RPMI8226 (cell line): ENCODE data around the gene RASAL2.

Source experiments
- DNase-seq: peaks from one replicate; pipeline ENCODE4 v3.0.0-alpha.2; 2015

Gene RASAL2

GRCh38 chr1:178093951-178094738, at the start of gene RASAL2:
Gene RASAL2, plus strand, starts transcription at chr1:178094104. Its CDS starts 389 bp downstream, at chr1:178094493.
- peak; percentile 15 for DNase-seq

DNA sequence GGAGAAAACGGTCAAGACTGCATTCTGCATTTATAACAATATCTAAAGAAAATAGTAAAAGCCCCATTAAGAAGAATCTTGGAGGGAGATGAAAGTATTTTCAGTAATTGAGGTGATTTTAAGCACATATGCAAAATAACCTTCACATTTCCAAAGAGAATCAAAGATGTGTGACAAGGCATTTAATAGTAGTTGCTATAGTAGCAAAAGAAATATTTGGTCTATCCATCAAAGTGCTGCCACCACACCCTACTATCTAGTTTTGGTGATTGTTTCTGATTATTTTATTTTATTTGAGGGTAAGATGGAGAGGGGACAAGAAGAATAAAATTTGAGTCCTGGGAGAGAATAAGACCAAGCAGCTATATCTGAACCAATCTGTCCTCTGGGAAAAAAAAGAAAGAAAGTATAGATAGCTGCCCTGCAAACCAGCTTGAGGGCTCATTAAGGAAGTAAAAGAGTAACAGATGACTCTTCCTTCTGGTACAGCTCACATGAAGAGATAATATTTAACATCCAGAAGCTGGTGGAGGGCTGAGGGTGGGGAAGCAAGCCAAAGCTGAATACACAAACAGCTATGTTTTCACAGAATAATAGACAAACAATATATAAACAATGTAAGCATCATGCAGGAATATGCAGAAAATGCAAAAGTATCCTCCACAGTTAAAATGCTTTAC, 47.2 kb upstream of the RASAL2 start:
- DNase-seq = no peak

DNA sequence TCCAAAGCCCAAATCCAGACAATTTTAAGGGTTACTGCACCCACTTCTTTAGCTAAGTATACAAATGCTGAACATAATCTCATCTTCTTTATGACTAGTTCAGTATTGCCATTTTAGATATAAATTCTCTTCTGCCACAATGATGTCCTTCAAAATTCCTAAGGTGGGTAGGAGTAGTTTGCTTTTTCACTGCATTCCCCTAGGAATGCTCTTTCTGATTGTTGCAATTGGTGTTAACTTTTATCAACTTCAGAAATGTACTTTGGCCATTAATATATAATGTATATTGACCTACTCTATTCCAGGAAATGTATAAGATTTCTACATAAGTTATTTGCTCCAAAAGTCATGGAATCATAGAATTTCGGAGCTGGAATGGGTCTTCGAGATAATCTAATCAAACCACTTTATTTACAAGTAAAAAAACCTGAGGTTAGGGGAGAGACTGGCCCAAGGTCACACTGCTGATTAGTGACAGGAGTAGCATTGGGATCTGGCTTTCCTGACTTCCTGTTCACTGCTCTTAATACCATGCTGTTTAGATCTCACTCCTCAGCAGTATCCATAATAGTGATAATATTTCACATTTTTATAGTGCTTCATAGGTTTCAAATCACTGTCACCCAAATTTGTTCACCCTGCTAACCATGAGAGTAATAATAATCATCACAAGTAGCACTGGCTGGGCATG, 46.4 kb upstream of the RASAL2 start:
- no peak for DNase-seq

DNA sequence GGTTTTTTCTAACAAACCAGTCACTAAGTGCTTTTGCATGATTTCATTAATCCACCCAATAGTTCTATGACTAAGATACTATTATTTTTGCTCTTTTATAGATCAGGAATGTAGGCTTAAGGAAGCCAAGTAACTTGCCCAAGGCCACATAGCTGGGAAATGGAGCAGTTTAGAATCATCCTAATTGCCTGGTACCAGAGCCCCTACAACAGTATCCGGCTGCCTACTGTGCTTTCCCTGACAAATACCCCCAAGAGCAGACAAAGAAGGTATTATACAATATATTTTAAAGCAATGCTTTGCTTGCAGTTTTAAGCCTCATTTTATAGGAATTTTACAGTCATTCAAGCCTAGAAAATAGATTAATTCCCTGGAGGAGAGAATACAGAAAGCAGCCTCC, 45.5 kb upstream of the RASAL2 start:
- DNase-seq = no peak

DNA sequence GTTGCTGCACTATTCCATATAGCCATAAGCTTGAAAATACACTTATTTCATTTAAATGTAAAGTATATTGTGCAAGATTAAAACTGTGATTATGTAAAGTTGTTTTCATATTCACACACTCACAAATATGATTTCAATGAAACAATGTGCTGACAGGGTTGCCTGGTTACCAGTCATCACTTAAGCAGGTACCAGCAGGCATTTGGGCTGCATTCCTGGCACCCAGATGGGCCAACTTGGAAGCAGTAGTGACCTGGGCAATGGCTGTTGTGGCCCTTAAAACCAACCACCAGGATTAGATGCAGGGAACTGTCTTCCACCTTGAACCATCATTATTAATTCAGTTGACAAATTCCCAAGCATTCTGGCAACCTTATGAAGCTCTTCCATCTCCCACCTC, 45.0 kb upstream of the RASAL2 start:
- no peak for DNase-seq

DNA sequence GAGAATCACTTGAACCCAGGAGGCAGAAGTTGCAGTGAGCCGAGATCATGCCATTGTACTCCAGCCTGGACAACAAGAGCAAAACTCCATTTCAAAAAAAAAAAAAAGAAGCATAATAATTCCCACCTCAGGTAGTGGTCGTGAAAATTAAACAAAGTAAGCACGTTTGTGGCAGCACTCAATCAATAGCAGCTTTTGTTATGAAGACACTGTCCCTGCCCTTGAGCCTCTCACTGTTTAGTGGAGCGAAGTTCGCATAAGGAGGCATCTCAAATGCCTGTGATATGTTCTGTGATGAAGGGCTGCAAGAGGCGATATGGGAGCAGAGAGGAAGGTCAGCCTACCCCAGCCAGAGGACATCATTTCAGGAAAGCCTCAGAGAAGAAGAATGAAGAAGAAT, 43.8 kb upstream of the RASAL2 start:
- no peak for DNase-seq

- DNase-seq = no peak
Measured at GRCh38 chr1:178051071-178051470, 42.8 kb upstream of the RASAL2 start.

GRCh38 chr1:178052650-178053461, 41.0 kb upstream of the RASAL2 start:
- no peak for DNase-seq

DNA sequence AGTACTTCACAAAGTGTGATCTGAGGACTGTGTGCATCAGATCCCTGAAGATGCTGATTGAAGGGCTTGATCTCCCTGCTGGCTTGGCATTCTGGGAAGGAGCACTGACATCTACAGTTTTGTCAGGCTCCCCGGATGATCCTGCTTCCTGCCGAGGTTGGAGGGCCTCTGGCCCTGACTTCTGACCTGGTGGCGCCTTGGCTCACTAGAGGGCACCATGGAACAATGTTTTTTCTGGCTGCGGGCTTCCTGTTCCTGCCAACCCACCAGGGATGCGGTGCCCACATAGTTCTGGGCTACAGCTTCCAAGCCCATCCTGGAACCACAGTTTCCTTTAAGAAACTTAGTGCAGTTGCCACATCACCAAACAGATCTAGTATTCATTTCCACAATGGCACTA, 38.8 kb upstream of the RASAL2 start:
- DNase-seq = peak; percentile 15

GRCh38 chr1:178055779-178056471, 38.0 kb upstream of the RASAL2 start:
- peak; percentile 23 for DNase-seq

GRCh38 chr1:178057141-178057765, 36.7 kb upstream of the RASAL2 start:
- DNase-seq = no peak

DNA sequence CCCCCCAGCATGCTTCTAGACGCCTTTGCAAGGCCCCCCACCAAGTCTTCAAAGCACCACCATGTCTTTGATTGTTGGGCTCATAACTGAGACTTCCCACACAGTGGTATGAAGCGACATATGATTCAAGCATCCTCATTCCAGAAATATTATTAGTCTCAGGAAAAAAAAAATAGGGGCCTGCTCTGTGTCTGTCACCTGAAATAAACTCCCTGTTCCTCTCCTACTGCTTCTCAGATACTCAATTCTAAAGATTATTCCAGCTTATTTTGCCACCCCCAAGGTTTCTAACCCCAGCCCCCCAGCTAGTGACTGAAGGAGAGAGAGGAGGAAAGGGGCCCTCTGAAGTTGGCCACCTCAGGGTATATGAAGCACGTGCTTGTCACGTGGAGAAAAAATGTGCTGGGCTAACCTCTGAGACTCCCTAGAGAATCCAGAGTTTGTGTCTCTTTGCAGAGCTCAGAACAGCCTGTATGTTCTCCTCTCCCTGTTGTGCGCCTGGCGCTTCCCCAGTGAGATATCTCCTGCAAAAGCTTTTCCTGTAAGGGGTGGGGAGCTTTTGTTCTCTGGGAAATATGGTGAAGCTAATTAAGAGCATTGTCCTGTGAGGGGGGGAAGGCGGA, 35.9 kb upstream of the RASAL2 start:
- no peak for DNase-seq

DNA sequence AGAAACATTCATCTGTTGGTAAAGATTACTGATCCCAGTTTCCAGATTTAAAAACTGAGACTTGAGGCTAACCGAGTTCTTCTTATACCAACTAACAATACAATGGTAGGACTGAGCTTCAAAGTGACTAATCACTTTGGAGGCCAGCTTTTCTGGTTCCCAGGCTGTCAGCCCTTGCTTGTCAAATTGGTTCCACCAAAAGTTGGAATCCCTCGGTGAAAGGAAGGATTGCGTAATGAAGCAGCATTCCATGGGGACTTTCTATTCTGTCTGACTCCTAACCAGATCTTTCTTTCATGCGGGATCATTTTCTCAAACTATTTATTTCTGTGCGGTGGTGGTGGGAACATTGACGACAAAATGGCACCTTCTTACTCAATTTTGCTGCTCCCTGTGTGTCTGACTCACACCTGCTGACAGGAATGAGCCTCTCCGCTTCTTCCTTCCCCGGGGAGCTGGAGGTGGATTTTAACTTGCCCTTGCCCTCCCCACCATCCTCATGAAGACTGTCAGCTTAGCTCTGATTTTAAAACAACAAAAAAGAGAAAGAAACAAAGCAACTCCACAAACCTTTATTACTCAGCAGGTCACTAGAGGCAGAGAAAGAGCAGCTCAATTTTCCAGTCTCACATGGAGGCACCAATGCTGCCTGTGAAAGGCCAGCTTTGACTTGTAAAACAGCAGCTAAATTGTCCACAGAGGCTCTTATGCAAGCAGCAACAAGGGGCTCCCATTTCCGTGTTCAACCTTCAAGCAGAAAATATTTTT, 32.9 kb upstream of the RASAL2 start:
- no peak for DNase-seq

GRCh38 chr1:178061620-178062019, 32.3 kb upstream of the RASAL2 start:
- DNase-seq = no peak

DNA sequence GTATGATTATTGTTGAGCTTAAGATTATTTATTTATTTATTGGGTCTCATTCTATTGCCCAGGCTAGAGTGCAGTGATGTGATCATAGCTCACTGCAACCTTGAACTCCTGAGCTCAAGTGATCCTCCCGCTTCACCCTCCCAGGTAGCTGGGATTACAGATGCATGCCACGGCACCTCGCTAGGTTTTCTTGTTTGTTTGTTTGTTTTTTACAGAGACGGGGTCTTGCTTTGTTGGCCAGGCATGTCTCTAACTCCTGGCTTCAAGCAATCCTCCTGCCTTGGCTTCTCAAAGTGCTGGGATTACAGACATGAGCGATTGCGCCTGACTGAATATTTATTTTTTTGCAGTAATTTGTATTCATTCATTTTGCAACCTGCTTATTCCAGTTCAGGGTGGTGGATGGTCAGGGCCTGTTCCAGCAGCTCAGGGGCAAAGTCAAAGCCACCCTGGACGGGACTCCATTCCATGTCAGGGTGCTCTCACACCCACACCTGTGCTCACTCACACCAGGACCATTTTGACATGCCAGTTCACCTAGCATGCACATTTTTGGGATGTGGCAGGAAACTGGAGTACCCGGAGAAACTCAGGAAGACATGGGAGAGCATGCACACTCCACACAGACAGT, 29.6 kb upstream of the RASAL2 start:
- no peak for DNase-seq

DNA sequence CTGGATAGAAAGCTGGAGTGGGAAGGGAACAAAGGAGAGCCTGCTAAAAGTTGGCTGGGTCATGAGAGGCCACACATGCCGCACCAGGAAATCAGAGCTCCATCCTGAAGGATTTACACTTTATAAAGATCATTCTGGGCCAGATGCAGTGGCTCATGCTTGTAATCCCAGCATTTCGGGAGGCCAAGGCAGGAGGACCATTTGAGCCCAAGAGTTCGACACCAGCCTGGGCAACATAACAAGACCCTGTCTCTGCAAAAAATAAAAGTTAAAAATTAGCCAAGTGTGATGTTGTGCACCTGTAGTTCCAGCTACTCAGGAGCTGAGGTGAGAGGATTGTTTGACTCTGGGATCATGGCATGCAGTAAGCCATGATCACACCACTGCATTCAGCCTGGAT, 28.7 kb upstream of the RASAL2 start:
- DNase-seq = no peak

DNA sequence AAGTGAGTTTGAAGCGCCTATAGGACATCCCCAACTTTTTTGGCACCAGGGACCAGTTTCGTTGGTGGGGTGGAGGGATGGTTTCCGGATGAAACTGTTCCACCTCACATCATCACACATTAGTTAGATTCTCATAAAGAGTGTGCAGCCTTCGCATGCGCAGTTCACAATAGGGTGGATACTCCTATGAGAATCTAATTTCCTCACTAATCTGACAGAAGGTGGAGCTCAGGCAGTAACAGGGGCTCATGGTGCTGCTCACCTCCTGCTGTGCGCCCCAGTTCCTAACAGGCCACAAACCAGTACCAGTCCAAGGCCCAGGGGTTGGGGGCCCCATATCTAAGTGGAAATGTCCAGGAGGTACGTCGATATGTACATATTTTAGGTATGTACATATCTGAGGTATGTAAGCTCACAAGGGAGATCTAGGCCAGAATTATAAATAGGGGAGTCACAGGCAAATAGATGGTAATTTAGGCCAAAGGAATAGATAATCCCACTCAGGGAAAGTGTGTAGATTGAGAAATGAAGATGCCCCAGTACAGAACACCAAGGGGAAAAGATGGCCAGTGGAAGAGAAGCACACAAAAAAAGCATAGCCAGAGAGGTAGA, 27.5 kb upstream of the RASAL2 start:
- no peak for DNase-seq

DNA sequence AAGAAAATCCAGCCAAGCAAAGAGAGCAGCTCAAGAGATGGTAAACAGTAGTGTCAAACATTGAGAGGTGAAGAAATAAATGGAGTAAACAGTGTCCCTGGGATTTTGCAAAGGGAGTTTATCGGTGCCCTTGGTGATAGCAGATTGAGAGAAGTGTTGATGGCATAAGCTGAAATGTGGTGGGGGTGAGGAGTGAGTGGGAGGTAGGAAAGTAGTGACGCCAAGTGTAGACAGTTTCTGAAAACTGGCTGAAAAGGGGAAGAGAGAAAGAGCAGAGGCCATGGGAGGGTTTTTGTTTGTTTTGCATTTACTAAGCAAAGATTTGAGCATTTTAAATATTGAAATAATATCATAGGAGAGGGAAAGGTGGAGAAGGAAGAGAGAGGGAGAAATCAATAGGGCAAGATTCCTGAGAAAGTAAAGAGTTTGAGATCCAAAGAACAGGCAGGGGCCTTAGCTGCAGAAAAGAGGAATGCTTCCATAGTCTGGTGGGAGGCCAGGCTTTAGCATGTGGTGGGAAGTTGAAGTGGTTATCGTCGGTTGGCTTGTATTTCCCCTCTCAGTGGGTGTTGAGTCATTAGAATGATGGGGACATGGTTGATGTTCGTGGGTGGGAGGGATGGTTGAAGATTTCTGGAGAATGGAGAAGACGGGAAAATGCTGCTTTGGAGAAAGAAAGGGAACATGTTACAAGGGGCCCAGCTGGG, 26.8 kb upstream of the RASAL2 start:
- DNase-seq = no peak

GRCh38 chr1:178071811-178072210, 22.1 kb upstream of the RASAL2 start:
- no peak for DNase-seq
